Measurements from ENCODE around the gene OXNAD1. TPM values are rescaled to one million over a fixed set of nuclear protein-coding genes. Genes with fewer than 3 reads are reported as not detected.

The OXNAD1 gene
- total RNA-seq, 1 experiment from 2014 or later: 12.1 TPM

GRCh38 chr3:16319723-16320122 lies 54.7 kb downstream of the OXNAD1 start:
- Histone ChIP-seq H3K4me2 (ENCODE audit: low read length) (no peak overlapping the region), H3K27me3 (ENCODE audit: insufficient read depth, low read length) (no peaks in the 10 kb centered on the region), H3K27ac (ENCODE audit: low read depth, low read length) (no peak overlapping the region), H3K79me2 (ENCODE audit: insufficient read depth, low read length) (no peaks in the 10 kb centered on the region), H3K9ac (ENCODE audit: low read length) (no peak overlapping the region), H2AFZ (ENCODE audit: low read depth, low read length, poor library complexity, severe bottlenecking) (no peak overlapping the region), H3K9me3 (ENCODE audit: control insufficient read depth in 1 of 2, insufficient read depth in 1 of 2, low read depth in 1 of 2, low read length in 2 of 2) (no peaks in the 10 kb centered on the region), H3K36me3 (ENCODE audit: control insufficient read depth in 1 of 2, insufficient read depth in 2 of 2, low read length in 2 of 2) (no peaks in the 10 kb centered on the region), H3K4me3 (replicated peaks in 1 of 2; ENCODE audit: low read depth in 1 of 2, low read length in 2 of 2) (no peak overlapping the region), H4K20me1 (ENCODE audit: insufficient read depth) (no peaks in the 10 kb centered on the region), H3K9me2 (ENCODE audit: insufficient read depth) (no peaks in the 10 kb centered on the region), H3K4me1 (ENCODE audit: control insufficient read depth in 1 of 2, insufficient read depth in 2 of 2, low read length in 2 of 2) (no peaks in the 10 kb centered on the region)
- BruUV-seq (replicated peaks): no TSS peak
- intact Hi-C loops (cut with micrococcal nuclease): loop anchor here (1.0 kb wide), 2 partner anchors 29 to 51 kb away; no protein-coding TSS in a partner anchor
- no peak for DNase-seq (ENCODE audit: low read depth, low spot score)
- CTCF ChIA-PET: interaction anchor here (2.2 kb wide), 1 partner anchor 29 kb away, joined by 13 read pairs; no protein-coding TSS in a partner anchor
- RAD21 ChIA-PET (ENCODE audit: low non-redundant PET in 1 of 2, low total read pairs in 2 of 2, uncharacterized antibody in 2 of 2, unreplicated experiment in 2 of 2): no interaction called here
- POLR2A ChIA-PET: no interaction called here
- TF ChIP-seq ELF1 (IDR thresholded peaks at IDR 0.05; ENCODE audit: borderline replicate concordance, low read depth): no peak
- no peak for TF ChIP-seq EZH2phosphoT487 (IDR thresholded peaks at IDR 0.05; ENCODE audit: borderline replicate concordance)
- TF ChIP-seq MAX (IDR thresholded peaks at IDR 0.05): no peak
- TF ChIP-seq SRF (IDR thresholded peaks at IDR 0.05; ENCODE audit: low read depth): no peak
- no peak for TF ChIP-seq RAD21 (IDR thresholded peaks at IDR 0.05; ENCODE audit: low read depth)
- no peak for TF ChIP-seq FOSL1 (IDR thresholded peaks at IDR 0.05; ENCODE audit: low read depth)
- no peak for TF ChIP-seq EZH2 (IDR thresholded peaks at IDR 0.05)
- no peak for TF ChIP-seq CEBPB (IDR thresholded peaks at IDR 0.05; ENCODE audit: low read depth)
- no peak for TF ChIP-seq REST (IDR thresholded peaks at IDR 0.05; ENCODE audit: low read depth)
- TF ChIP-seq SP1 (IDR thresholded peaks at IDR 0.05; ENCODE audit: low read depth): no peak
- ATAC-seq: no peak

Measured in HCT116 (cell line).